HL-60/S4 treated with phorbol 12-myristate 13-acetate at 8.2 ng/mL for 4 days and 3 days (cell line): ENCODE results near the gene TRIM4.

ENCODE experiments used
- in situ Hi-C: fragments of 300-500 bp; cut with MboI; formaldehyde crosslinking; loops from 2 replicates; pipeline ENCODE4 v1.15.0; 2022; ENCODE audit warnings: low sequenced_read_pairs

The TRIM4 gene

DNA sequence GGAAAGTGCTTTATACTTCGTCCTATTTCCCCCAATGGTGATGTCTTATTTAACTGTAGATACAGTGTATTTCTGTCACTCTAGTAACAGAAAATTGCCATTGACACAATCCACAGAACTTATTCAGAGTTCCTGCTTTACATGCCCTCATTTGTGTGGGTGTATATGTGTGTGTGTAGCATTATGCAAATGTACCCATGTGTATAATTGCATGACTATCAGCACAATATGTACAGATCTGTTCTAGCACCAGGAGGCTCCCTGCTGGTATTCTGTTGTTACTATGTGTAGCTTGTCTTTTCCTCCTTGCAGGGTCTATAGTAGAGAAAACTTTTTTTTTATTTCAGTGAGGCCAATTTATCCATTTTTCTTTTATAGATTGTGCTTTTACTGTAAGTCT lies 75.0 kb downstream of the TRIM4 start:
- in situ Hi-C loops = no loop called here

DNA sequence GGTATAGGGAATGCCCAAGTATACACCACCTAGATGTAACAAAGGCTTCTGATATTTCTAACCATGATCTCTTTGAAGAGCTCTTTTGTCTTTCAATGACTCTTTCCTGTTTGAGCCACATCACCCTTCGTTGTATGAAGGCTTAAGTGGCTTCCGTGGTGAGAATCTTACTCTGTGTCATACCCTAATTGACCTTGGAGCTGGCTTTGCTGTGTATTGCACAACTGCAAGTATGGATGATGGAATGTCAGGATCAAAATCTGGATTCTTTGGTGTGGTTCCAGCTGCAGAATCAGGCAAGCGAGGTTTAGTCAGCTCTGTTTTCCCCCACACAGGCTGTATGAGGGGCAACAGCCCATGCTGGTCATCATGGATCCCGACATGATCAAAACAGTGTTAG lies 75.5 kb downstream of the TRIM4 start:
- in situ Hi-C loops = no loop called here

DNA sequence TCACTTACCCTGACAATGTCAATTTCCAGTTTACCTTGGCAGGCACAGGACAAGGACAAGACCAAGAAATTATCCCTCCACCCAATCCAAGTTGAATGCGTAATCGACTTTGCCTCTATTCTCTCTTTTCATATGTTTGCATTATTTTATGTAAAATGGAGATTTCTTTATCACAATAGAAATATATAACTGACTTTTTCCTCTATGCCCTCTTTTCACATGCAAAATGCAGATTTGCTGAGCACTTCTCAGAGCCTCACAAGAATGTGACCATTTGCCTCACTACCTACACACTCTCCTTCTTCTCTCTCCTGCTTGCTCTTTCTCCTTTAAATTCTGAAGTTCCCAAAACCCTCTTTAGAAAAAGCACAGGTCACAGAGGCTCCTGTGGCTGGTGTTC lies 76.4 kb downstream of the TRIM4 start:
- in situ Hi-C loops = no loop called here
